SH-SY5Y (cell line): Measurements from ENCODE around the gene SMIM33.

Source experiments
- GATA2 ChIP-seq: IDR thresholded peaks from 2 replicates; pipeline ENCODE4 v1.6.1; 2011; ENCODE audit warnings: mild to moderate bottlenecking, low read depth, low read length
- GATA3 ChIP-seq: IDR thresholded peaks from 2 replicates; pipeline ENCODE4 v1.6.1; 2011; ENCODE audit warnings: low read depth, mild to moderate bottlenecking, low read length, moderate library complexity

The SMIM33 gene

DNA sequence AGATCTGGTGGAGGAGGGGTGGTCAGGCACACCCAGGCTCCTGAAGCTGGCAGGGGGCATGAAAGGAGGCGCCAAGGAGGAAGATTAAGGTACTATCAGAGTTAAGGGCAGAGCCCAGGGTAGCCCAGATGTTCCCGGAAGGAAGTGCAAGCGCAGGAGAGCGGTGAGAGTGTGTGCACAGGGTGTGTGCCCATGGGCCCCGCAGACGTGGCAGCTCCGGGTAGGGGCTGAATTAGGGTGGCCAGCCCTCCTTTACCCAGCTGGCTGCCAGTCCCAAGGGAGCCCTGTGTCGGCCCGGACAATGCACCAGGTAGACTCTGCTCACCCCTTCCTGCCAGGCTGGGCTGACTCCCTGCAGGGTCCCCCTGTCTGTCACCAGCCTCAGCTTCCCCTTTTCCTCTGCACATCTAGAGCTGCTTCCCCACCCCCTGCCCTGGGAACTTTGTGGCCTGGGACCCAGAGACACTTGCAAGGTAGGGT is at the start of gene SMIM33:
Gene SMIM33 (plus strand): TSS at position 184 of the 480 bp plus-strand sequence. CDS start 118 bp downstream, at position 302.
- TF ChIP-seq GATA3, result no peak
- no peak for TF ChIP-seq GATA2

DNA sequence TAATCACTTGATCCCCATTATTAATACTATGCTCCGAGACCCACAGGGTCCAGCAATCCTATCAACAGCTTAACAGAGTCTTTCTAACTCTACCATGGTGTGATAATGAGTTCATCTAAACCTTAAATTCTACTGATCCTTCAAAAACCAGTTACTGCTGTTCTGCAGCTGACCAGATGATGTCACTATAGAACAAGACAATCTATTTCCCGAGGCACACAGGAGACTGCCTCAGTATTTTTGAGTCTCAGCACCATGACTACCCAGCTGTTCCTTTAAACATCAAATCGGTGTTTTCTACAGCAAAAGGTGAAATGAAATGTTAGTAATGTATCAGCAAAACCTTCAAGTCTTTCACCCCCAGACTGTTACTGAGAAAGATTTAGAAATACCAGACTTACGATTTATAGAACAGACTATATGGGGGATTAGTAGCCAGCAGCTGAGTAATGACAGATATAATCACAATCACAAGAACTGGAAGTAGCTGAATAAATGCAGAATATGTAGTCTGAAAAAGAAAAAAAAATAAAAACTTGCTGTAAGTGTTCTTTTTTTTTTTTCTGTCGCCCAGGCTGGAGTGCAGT is 48.4 kb upstream of the SMIM33 start:
- no peak for TF ChIP-seq GATA2
- TF ChIP-seq GATA3, result no peak

DNA sequence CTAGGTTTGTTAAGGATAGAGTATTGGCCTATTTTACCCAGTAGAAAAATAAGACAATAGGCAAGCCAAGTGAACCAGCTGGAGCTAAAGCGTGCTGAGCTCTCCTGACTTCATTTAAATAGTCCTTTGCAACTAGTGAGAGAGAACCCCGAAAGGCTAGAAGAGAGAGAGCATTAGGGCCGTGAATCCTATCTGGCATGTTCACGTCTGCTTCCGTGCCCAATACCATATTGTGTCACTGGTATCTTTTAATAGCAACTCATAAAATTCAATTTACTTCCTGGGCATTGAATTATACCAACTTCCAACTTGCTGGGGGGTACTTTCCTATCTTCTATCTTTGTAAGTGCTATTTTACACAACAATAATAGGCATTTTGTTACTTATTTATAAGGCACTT is 45.3 kb upstream of the SMIM33 start:
- TF ChIP-seq GATA2 (no peak), GATA3 (no peak)

DNA sequence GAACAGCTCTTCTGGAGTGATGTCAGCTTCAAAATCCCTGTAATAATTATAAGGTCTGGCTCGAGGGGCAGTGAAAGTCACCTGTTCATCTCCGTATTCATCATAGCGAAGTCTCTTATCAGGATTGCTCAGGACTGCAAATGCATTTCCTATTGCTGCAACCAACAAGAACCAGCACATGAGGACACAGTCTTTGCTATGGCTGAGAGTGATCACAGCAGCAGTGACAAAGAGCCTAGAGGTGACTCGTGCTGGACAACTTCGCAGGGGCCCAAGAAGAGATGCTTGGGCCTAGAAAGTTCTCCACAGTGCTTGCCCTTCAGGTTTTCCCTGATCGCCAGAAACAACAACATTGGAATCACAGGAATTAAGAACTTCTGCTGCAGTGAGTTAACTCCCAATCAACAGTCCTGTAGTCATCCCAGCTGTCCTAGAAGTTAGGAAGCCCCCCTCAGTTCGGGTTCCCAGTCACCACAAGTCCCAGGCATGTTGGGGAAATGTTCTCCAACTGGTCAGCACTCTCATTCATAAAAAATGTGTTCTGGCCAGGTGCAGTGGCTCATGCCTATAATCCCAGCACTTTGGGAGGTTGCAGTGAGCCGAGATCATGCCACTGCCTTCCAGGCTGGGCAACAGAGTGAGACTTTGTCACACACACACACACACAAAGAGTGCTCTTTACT is 44.5 kb upstream of the SMIM33 start:
- TF ChIP-seq GATA2 (no peak), GATA3 (no peak)

DNA sequence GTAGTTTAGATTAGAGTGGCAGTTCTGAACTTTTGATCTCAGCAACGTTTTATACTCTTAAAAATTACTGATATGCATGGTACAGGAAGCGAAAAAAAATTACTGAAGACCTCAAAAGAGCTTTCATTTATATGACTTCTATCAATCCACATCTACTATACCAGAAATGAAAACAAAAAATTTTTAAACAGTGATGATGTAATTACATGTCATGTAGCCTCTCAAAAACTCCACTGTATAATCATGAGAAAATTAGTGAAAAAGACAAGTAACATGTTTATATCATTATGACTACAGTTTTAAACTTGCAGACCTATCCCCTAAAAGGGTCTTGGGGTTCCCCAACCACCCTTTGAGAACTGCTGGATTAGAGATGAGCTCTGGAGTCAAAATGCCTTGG is 40.8 kb upstream of the SMIM33 start:
- TF ChIP-seq GATA2, result no peak

DNA sequence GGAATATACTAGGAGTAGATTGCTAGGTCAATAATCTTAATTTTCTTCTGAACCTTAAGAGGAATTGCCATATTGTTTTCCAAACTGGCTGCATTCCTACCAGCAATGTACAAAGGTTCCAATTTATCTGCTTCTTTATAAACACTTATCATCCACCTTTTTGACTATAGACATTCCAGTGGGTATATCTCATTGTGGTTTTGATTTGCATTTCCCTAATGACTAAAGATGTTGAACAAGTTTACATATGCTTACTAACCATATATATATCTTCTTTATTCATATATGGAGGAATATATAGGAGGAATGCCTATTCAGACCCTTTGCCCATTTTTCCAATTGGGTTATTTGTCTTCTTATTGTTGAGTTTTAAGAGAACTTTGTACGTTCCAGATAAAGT is 39.1 kb upstream of the SMIM33 start:
- TF ChIP-seq GATA3 (no peak), GATA2 (no peak)

DNA sequence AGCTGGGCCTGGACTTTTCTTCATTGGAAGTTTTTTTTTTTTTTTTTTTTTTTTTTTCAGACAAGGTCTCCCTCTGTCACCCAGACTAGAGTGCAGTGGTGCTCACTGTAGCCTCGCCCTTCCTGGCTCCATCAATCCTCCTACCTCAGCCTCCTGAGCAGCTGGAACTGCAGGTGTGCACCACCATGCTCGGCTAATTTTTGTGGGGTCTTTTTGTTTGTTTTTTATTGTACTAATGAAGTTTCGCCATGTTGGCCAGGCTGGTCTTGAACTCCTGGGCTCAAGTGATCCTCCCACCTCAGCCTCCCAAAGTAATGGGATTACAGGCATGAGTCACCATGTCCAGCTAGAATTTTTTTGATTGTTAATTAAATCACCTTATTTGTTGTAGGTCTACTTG is 35.1 kb upstream of the SMIM33 start:
- TF ChIP-seq GATA2 (no peak), GATA3 (no peak)

DNA sequence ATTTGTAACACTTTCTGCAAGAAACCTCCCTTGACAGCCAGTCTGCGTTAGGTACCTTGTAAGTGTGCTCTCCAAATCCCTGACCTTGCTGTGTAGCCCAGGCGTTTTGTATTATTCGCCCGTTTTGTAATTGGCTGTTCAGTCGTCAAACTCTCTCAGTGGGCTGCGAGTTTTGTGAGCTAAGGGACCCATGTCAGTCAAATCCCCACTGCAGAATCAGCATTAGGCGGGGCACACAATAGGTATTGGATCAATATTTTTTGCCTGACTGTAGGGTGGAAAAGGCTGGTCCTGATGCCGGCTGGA is 32.1 kb upstream of the SMIM33 start:
- TF ChIP-seq GATA2 (no peak), GATA3 (no peak)

DNA sequence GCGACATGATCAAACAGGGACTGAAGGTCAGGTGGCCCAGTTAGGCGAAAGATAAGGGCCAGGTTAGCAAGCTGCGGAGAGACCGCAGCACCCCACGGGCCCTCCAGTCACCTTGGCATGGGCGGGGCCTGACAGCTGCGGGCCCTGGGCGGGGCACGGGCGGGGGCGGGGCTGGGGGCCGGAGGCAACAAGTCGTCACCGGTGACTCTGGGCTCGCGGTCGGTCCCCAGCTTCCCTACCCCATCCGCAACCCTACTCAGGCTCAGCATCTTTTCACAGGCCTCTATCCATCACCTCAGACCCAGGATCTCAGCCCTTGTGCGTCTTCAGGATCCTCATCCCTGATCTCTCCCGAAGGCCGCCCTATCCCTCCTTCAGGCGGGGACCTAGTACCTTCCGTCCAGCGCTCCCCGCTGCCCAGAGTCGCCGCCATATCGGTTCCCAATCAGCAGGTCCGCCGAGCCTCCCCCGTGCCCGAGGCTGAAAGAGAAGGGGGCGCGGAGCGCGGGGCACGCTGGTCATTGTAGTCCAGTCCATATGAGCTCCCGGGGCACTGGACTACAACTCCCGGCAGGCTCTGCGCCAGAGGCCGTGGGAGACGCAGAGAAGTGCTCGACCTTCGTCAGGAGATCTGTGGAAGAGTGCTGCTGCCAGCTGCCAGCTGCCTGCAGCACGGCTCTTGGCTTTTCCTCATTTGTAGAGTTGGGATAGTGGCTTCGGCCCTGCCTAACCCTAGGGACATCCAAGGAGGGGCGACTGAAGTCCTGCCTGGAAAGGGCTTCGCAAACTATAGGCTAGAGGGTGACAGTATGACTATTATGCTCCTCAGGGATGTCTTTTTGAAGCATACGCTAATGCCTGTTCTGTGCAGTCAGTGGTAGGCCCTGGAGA is 31.5 kb upstream of the SMIM33 start, which contains the start of gene DNAJC18:
Gene DNAJC18 (minus strand): TSS at position 513 of the 891 bp plus-strand sequence. CDS start 80 bp downstream, at position 433.
- TF ChIP-seq GATA3 (no peak), GATA2 (peak; percentile 94)

DNA sequence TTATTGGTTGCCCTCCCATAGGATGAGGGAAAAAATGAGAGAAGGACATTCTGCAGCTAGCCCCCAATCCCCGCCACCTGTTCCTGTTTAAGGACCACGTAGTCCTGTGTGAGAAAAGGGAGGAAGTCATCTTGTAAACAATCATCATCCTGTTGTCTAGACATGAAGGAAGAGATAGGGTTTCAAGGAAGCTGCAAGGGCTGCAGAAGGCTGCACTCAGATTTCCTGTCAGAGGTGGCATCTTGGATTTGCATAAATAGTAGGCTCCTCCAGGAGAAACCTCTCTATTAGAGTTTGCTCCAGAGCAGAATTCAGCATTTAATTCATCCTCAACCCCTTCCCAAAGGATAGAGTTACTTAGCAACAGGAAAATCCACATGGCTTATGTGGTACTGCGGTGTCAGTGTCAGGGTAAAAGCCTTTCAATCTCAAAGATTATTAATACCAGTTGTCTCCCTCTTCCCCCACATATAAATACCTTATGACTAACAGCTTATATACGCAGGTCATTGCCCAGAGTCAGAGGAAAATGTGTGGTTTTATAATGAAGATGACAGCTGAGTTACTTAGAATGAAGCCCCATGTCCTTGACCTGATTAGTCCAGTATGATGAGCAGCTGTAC is 26.9 kb upstream of the SMIM33 start:
- TF ChIP-seq GATA3 (no peak), GATA2 (no peak)

DNA sequence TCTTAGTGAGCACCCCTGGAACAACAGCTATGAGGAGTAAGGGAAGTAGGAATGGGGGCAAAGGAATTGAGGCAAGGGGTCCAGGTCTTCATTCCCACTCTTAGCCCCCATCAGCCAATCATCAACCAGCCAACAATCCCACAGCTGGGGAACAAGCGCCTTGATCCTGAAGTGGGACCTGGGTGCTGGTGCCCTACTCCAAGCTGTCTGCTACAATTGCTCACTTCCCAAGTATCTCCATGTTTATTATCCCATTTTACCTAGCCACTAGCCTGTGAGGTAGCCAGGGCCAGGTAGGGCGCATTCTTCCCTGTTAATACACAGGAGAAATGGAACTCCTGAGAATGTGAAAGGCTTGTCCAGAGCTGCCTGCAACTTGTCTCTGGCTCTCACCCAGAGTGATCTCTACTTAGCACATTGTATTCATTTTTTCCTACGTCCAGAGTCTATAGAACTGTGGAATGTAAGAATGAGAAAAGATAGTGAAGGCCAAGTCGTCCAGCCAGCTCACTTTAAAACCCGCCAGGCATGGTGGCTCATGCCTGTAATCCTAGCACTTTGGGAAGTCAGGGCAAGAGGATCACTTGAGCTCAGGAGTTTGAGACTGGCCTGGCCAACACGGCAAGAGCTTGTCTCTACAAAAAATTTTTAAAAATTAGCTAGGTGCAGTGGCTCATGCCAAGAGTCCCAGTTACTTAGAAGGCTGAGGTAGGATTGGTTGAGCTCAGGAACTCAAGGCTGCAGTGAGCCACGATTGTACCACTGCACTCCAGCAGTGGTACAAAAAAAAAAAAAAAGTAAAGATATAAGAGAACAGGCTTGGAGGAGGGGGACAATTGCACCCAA is 25.3 kb upstream of the SMIM33 start:
- TF ChIP-seq GATA2 (no peak), GATA3 (no peak)

DNA sequence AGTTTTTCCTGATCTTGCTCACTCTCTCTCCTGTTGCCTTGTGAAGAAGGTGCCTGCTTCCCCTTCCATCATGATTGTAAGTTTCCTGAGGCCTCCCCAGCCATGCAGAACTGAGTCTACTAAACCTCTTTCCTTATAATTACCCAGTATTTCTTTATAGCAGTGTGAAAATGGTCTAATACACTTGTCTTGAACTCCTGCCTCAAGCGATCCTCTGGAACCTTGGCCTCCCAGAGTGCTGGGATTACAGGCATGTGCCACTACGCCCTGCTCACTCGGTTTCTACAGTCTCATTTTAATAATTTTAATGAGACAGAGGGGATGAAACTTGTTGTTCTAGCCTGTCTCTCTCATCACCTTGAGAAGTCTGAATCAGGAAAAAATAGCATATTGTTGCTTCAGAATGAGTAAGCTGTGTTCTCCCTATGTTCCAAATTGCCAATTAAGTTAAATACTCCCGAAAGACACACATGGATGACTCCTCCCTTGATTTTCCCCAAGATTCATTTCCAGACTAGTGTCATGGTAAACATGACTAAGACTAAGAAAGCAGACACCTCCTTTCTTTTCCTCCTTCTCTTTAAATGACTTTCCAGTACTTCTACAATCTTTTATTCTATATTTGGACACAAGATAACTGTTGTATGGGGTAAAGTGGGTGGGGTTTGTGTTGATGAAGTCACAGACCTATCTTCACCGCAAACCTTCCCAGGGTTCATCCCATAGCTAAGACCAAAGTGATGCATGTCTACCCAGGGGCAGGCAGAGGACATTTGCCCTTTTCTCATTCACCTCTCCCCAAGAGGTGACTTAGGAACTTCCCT is 23.6 kb upstream of the SMIM33 start:
- no peak for TF ChIP-seq GATA3

DNA sequence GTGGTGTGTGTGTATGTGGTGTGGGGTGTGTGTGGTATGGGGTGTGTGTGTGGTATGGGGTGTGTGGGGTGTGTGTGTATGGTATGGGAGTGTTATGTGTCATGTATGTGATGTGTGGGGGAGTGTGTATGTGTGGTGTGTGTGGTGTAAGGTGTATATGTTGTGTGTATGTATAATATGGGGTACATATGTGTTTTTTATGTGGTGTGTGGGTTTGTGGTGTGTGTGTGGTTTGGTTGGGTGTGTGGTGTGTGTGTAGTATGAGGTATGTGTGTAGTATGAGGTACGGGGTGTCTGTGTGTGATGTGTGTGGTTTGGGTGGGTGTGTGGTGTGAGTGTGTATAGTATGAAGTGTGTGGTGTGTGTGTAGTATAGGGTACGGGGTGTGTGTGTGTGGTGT is 19.6 kb upstream of the SMIM33 start:
- TF ChIP-seq GATA2 (no peak), GATA3 (no peak)
